GM19438 (cell line): ENCODE data around the gene FAM120AOS.

ENCODE experiments used
- ATAC-seq: cut with Tn5 transposase; IDR thresholded peaks from one replicate; pipeline ENCODE4 v1.9.1; 2021; ENCODE audit warnings: low read depth; ENCODE audit not compliant: unreplicated experiment

Gene FAM120AOS

GRCh38 chr9:93468763-93469456, 15.5 kb upstream of the FAM120AOS start:
- ATAC-seq: no peak

GRCh38 chr9:93467462-93467861, 14.1 kb upstream of the FAM120AOS start:
- no peak for ATAC-seq

- no peak for ATAC-seq
These were observed 13.7 kb upstream of the FAM120AOS start for GRCh38 chr9:93467062-93467416.

GRCh38 chr9:93466416-93467061, 13.2 kb upstream of the FAM120AOS start:
- no peak for ATAC-seq

DNA sequence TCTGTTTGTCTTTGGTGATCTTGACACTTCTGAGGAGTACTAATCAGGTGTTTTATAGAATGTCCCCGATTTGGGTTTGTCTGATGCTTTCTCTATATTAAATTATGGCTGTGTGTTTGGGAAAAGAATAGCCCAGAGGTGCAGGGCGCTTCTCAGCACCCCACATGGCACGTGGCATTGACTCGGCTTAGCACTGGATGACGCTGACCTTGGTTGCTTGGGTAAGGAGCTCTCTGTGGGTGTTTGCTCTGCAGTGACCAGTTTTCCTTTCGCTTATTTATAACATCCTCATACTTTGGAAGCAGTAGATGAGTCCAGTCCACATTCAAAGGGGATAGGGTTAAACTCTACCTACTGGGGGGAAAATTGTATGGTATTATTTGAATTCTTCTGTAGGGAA, 12.5 kb upstream of the FAM120AOS start:
- no peak for ATAC-seq

DNA sequence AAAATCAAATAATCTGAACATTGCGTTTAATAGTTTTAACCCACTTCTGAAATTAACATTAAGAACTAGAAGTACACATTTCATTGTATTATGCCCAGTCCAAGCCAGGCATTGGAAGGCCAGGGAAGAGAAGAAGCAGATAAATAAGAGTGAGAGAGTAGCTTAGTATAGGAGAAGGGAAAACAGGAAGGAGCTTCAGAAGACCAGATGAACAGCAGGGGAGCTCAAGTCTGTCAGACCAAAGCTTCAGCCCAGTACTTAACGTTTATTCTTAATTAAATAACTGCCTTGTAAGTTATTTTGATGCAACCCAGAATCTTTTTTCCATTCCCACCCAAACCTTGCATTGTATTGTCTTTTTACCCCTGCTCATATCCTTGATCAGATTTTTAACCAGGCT, 11.5 kb upstream of the FAM120AOS start:
- no peak for ATAC-seq

- ATAC-seq: no peak
These were observed 11.0 kb upstream of the FAM120AOS start for GRCh38 chr9:93464395-93464794.

DNA sequence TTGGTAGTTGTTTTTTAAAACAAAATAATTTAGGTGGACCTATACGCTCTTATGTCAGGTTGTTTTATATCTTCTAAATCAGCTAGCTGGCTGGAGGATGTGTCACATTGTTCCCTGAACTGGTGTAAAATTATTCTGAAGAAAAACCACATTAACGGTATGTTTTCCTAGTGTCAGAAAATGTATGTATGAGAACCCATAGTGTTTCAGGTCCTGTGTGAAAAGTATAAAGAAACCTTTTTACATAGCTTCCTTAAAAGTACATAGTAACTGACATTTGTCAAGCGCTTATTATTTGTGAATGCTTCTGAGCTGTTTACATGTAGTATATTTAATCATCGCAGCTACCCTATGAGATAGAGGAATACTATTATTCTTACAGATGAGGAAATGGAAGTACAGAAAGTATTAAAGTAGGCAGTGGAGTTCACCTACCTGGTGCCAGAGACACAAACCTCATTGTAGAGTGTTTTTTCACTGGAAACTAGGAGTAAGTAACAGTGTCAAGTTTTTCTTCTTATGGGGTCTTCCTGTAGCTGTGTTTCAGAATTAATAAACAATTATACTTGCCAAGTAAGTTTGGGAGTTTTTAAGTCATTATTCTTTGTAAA, 10.4 kb upstream of the FAM120AOS start:
- ATAC-seq: no peak

DNA sequence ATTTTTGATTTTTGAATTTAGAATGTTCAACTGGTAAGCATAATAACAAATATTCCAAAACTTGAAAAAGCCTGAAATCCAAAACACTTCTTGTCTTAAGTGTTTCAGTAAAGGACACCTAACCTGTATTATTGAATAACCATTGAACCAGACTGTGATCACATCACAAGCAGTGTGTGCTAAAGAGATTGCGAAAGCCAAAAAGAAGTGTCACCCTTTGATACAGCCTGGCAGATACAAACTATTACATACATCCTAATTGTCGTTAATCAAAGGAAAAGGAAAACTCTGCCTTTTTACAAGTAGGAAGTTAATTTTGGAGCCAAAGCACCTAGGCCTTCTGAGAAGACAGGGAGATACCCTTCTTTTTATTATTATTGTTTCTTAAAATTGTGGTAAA, 8.4 kb upstream of the FAM120AOS start:
- ATAC-seq: no peak

GRCh38 chr9:93461414-93461743, 8.0 kb upstream of the FAM120AOS start:
- ATAC-seq: no peak

DNA sequence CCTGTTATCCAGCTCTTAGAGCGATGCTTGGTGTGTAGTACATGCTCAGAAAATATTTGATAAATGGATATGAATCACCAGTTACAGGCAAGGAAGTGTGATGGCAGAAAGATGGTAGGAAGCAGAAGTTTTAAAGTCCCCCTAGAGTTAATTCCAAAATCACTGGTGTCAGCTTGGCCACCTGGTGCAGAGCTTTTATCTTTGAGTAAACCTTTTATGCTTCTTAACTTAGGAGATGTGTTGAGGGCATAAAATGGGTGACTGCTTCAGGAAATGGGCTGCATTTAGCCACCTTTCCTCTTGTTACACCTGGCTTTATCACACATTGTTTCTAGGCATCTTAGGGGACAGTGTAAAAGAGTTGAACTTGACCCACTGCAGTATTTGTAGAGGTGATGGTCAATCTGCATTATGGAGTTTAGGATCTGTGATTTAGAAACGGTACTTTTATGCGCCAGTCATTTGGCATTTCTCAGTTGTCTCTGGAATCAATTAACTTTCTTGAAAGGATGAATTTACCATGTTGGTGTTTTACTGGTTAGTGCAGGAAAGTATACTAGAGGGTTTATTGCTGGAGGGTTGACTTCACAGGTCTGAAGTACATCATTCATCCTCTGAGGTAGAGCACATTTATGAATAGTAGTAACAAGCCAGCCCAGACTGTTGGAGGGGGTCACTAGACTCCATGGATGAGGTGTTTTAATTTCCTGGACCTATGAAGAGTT, 7.5 kb upstream of the FAM120AOS start:
- ATAC-seq: no peak

DNA sequence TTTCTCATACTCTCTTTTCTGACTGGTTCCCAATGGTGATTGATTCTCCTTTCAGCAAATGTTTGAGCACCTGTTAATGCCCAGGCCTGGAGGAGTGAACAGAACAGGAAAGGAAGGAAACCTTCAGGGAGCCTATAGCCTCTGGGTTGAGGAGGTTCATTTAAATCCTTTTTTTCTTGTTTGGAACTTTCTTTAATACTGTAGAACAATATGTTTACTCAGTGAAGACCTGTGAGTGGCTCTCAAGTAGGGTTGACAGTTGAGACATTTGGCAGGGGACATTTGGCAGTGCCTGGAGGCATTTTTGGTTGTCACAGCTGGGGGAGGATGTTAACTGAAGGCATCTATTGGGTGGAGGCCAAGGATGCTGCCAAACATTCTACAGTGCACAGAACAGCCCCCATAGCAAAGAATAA, 6.1 kb upstream of the FAM120AOS start:
- no peak for ATAC-seq

- no peak for ATAC-seq
These were observed 5.3 kb upstream of the FAM120AOS start for GRCh38 chr9:93458712-93459111.

- no peak for ATAC-seq
These were observed 3.6 kb upstream of the FAM120AOS start for GRCh38 chr9:93457006-93457405.

DNA sequence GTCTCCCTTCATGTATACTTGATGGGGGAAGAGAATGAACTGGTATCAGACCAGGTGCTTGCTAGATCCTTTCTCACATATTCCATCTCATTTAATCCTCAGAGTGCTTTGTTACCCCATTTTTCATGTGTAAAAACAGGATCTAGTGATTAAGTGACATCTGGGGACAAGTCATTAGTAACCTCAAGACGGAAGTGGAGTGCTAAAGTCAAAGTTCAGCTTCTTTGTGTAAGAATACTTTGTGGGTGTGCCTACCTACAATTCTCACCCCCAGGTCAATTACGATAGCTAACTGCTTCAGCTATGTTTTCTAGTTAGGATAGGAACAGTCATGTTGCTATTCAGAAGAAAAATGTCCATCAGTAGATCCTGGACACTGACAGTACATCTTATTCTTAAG, 3.1 kb upstream of the FAM120AOS start:
- ATAC-seq: no peak

DNA sequence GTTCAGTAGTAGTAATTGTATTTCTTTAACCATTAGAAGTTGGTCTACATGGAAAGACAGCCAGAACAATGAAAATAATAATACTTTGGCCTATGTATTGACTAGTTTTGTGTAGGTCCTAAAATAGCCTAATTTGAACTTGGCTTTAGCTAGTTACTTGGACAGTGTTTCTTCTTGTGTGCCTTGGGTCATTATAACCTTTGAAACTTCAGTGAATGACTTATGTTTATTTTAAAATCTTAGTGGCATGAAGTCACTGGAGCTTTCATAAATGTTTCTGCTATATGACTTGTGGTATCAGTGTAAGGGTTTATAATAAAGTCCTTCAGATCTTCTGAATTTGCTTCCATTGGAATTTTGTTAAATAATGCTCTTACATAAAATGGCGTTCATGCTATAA, 2.6 kb upstream of the FAM120AOS start:
- ATAC-seq: no peak

- ATAC-seq: no peak
These were observed 703 bp downstream of the FAM120AOS start for GRCh38 chr9:93452710-93453046.

DNA sequence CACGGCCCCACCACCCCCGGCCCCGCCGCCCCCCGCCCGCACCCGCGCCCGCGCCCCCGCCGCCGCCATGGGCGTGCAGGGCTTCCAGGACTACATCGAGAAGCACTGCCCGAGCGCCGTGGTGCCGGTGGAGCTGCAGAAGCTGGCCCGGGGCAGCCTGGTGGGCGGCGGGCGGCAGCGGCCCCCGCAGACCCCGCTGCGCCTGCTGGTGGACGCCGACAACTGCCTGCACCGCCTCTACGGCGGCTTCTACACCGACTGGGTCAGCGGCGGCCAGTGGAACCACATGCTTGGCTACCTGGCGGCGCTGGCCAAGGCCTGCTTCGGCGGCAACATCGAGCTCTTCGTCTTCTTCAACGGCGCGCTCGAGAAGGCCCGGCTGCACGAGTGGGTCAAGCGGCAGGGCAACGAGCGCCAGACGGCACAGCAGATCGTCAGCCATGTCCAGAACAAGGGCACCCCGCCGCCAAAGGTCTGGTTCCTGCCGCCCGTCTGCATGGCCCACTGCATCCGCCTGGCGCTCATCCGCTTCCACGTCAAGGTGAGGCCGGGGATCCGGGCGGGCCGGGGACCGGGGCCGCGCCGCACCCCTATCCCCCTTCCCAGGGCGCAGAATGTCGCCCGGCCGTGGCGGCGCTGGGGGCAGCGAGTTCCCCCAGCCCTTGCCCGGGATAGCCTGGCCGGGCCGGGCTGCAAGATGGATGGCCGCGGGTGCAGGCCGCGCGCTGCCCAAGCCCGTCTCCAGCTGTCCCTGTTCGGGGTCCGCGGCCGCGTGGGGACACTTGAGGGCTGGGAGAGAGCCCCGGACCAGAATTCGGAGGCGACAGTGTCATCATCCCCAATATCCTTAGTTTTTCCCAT, 1.3 kb downstream of the FAM120AOS start:
- ATAC-seq: no peak

- no peak for ATAC-seq
These were observed 2.2 kb downstream of the FAM120AOS start, which contains the start of gene FAM120A for GRCh38 chr9:93450945-93451815. Gene FAM120A (plus strand): TSS chr9:93451685. CDS start chr9:93451916, 231 bp downstream.

DNA sequence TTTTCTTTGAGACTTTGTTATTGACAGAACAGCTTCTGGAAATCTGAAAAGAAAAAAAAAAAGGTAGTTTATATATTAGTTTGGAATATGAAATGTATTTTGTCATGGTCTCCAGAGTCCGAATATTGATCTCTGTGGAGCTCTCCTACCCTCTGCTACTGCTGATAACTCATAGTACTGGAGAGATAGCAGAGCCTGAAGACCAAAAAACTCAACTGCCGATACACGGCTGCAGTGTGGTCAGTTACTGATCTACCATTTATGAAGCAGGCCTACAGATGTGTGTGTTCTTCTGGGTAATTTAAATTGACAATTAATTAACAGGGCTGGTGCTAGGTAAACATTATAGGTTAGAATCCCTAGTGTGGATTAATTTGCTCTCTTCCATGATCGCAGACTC, 5.7 kb downstream of the FAM120AOS start:
- ATAC-seq: no peak
